COLO829 (cell line): Measurements from ENCODE around the gene TLCD3A.
A peak's percentile ranks its signal among the peaks of the same experiment; 100 is the strongest.
"Not testable (repeated sequence)": the region's sequence is repeated elsewhere in the genome, so short reads cannot be mapped to it uniquely, and the experiment has no call there.

Experiments
- DNase-seq: peaks from one replicate; pipeline ENCODE4 v3.0.0; 2012; ENCODE audit warnings: low spot score

TLCD3A gene

GRCh38 chr17:749359-749758, 17.0 kb downstream of the TLCD3A start:
- not testable (repeated sequence) for DNase-seq

GRCh38 chr17:750431-751037, 18.1 kb downstream of the TLCD3A start:
- no peak for DNase-seq

DNA sequence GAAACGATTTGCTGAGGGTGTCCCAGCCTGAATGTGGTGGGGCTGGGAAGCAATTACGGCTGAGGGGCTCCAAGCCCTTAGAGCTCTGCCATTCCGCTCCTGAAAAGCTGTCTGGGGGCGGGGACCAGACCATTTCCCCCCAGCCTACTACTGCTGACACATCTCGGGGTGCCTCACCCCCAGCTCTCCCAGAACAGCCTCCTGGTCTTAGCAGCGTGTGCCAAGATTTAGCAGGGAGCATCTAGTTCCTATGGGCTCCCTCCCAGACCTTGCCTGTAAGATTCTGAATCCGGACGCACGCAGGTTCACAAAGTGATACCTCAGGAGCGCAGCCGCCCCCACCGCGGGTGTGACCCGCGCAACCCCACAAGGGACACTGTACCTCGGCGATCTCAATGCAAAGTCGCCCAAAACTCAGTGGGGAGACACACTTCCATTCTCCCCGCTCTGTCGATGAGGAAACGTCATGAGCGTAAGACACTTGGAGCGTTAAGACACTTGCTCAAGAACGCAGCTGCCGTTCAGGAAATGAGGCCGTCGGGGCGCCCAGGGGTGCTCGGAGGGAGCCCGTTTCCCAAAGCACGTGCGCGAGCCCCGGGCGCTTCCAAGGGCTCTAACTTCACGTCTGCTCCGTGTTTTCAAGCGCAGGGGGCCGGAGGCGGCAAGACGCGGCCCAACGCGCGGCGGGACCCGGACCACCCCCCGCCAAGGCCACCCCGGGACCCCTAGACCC, 19.0 kb downstream of the TLCD3A start:
- no peak for DNase-seq

GRCh38 chr17:752002-752619, 19.7 kb downstream of the TLCD3A start, which contains the start of gene GEMIN4:
TSS of gene GEMIN4 (minus strand) at chr17:752264. CDS start at chr17:752142, 122 bp downstream.
- peak; percentile 90 for DNase-seq

DNA sequence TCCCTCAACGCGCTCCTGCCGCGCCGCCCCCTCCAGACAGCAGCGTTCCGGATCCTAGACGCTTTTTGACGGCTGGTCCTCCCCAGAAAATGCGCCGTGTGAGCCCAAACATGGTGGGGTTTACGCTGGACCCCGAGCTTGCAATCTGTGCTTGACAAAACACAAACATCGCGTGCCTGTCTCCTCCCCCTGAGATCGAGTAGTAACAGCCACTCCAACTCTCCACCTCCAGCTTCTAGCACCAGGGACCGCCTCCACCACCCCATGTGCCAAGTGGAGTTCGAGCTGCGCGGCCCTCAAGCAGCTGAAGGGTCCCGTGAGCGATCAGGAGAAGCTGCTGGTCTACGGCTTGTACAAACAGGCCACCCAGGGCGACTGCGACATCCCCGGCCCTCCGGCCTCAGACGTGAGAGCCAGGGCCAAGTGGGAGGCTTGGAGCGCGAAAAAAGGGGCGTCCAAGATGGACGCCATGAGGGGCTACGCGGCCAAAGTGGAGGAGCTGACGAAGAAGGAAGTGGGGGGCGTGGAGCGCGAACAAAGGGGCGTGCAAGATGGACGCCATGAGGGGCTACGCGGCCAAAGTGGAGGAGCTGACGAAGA, 20.3 kb downstream of the TLCD3A start:
- no peak for DNase-seq

- no peak for DNase-seq
Observed at GRCh38 chr17:753418-753817, 21.0 kb downstream of the TLCD3A start.

- not testable (repeated sequence) for DNase-seq
Observed at GRCh38 chr17:755319-755961, 23.0 kb downstream of the TLCD3A start.

DNA sequence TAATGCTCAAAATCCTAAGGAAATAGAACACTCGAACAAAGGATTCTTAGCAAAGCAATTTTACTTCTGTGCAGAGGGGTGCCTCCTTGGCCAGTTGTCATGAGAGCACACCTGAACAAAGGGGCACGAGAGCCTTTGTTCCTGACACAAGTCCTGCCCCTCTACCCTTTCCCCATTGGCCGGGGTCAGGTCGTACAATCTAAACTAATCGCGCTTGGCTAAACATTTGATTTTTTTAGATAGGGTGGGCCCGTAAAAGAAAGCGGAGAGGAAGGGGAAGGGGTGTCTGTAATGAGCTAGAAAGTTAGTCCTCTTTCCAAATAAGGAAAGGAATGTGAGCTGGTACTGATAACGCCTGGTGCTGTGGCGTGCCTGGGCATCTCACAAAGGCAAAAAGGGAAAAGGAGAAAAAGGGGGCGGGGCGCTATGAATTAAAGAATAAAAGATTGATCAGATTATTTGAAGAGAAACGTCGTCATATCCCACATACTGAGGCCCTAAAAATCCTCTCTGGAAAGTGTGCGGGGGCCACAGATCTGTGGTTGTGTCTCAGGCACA, 23.7 kb downstream of the TLCD3A start:
- not testable (repeated sequence) for DNase-seq

DNA sequence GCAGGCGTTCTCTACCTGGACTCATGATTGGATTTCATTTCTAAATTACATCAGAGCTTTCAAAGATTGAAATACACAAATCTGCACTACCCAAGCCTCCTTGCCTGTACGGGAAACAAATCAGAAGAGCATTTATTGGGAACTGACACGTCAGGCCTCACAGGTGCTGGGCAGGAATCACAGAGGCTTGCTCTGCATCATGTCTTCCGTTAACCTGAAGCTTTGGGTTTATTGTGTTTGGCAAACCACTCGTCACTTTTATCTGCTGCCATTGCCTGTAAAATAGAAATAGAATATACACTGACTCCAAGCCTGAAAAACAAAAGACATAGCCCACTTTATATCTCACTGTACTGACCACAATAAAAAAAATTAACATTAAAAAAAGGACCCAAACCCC, 27.6 kb downstream of the TLCD3A start:
- no peak for DNase-seq

- DNase-seq, result no peak
Observed at GRCh38 chr17:760371-760770, 28.0 kb downstream of the TLCD3A start.

GRCh38 chr17:767076-767475, 34.7 kb downstream of the TLCD3A start:
- DNase-seq, result no peak

DNA sequence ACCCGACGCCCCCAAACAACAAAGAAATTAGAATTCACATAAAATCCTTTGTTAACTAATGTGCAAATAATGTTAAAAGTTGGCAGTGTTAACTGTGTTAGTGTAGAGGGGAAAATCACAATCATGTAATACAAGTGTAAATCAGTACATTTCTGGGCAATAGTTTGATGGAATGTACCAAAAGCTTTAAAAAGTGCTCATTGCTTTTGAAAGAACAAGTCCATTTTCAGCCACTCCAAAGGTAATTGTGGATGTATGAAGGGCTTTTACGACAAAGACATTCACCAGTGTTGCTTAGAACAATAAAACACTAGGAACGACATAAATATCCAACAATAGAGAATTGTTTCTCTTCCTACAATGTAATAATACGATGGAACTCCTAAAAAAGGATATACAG, 40.6 kb downstream of the TLCD3A start:
- no peak for DNase-seq

DNA sequence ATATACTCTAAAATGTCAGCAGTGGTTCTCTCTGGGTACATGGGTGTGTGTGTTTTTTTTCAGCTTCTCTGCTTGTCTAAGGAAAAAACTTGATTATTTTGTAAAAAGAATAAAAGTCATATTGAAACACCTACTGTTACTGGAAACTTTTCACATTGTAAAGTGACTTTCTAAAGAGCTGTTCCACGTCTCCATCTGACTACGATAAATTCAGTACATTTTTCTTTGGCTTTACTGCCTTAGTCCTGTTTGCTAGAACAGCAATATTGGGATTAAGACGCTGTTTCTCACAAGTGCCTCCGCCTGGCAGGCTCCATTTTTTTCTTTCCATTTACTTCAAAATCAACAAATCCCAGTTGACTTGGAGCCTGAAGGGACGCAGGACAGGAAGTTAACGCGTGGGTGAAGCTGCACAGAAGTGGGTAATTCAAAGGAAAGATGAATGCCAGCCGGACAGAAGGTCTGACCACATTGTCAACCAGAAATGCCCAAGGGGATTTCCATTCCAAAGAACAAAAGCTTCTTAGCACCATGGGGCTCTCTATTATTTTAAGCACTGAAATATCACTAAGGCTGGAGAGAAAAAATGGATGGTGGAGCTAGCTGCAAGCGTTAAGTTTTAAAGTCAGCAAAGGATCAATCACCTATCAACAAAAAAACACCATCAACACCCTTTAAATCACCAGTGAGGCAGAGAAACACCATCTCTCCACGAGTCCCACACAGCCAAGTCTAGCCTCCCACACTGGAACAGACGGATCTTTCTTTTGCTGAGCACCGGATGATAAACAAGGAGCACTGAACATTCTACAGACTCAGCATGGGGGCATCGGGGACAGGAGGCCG, 41.3 kb downstream of the TLCD3A start:
- peak; percentile 85 for DNase-seq

- DNase-seq, result no peak
Observed at GRCh38 chr17:774313-774584, 41.9 kb downstream of the TLCD3A start.

GRCh38 chr17:778096-778495, 45.7 kb downstream of the TLCD3A start:
- DNase-seq, result no peak

DNA sequence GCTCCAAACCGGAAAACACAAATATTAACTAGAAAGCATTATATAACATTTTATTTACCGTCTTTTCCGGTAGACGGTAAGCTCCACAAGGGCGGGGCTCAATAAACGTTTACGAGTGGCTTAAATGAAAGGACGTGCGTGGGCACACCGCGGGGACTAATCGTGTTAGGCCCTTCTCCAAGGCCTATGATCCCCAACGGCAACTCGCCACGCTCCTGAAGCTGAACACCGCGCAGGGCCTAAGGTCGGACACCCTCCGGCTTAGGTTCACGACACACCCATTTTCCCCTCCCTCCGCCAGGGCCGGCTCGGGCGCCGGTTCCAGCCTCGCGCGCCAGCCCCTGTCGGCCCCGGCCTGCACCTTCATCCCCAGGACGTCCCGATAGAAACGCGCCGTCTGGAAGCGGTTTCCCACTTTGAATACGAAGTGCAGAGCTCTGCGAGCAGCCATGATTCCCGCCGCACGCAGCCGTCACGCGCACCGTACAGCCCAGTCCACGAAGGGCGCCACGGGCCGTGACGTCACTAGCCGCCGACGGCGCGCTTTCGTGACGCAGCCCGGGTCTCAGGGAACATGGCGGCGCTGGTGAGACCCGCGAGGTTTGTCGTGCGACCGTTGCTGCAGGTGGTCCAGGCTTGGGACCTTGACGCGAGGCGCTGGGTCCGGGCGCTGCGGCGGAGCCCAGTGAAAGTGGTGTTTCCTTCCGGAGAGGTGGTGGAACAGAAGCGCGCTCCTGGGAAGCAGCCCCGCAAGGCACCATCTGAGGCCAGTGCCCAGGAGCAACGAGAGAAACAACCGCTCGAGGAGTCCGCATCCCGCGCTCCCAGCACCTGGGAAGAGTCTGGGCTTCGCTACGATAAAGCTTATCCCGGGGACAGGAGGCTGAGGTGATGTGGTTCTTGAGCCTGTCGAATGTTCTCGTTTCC, 49.7 kb downstream of the TLCD3A start, which contains the start of the genes GLOD4 and MRM3:
Gene GLOD4, minus strand, starts transcription at position 476 of the 927 bp plus-strand sequence. Its CDS starts 25 bp downstream, at position 451.
Gene MRM3, plus strand, starts transcription at position 549 of the 927 bp plus-strand sequence. Its CDS starts 26 bp downstream, at position 575.
- peak; percentile 91 for DNase-seq

- DNase-seq, result no peak
Observed at GRCh38 chr17:784143-784542, 51.7 kb downstream of the TLCD3A start.

DNA sequence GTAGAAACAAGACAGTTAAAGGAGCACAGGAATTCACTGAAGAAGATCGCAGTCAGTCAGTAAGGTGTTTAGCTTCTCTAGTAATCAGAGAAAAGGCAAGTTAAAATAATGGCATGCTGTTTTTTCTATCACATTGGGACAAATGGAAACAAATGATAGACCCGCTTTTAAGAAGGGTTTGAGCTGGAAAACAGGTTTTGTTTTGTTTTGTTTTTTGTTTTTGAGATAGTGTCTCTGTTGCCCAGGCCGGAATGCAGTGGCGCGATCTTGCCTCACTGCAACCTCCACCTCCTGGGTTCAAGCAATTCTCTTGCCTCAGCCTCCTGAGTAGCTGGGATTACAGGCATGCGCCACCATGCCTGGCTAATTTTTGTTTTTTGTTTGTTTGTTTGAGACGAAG, 53.5 kb downstream of the TLCD3A start:
- not testable (repeated sequence) for DNase-seq

DNA sequence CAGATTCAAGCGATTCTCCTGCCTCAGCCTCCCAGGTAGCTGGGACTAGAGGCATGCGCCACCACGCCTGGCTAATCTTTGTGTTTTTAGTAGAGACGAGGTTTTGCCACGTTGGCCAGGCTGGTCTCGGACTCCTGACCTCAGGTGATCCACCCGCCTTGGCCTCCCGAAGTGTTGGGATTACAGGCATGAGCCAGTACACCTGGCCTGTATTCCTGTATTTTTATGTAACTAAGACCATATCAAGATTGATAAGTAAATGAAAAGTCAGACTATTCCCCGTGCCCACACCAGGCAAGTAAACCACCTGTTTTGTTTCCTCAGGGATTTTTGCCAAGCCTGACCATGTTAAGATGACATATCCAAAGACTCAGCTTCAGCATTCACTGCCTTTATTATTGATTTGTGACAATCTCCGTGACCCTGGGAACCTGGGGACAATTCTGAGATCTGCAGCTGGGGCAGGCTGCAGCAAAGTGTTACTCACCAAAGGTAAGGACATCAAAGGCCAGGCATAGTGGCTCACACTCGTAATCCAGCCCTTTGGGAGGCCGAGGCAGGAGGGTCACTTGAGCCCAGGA, 55.3 kb downstream of the TLCD3A start:
- DNase-seq, result no peak

DNA sequence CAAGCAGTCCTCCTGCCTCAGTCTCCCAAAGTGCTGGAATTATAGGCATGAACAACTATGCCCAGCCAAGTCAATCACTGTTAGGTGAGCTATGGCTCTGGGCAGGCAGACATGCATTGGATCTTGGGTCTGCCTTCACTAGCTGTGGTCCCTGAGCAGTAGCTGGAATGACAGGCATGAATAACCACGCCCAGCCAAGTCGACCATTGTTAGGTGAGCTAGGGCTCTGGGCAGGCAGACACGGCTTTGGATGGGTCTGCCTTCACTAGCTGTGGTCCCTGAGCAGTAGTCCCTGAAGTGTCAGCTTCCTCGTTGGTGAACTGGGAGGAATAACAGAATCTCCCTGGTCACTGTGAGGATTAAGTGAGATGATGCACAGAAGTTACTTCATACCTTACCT, 56.2 kb downstream of the TLCD3A start:
- no peak for DNase-seq
